GM12865 (cell line): Measurements from ENCODE around the gene TMEM235.
A peak's percentile ranks its signal among the peaks of the same experiment; 100 is the strongest.

ENCODE experiments used
- DNase-seq: peaks from one replicate; pipeline ENCODE4 v3.0.0; 2010; ENCODE audit warnings: low read depth
- H3K4me3 ChIP-seq: 2 replicates; pipeline ENCODE4 v1.5.1; 2011; ENCODE audit warnings: mild to moderate bottlenecking, low read depth, low read length, control low read depth
- CTCF ChIP-seq: IDR thresholded peaks from 2 replicates; pipeline ENCODE4 v1.5.1; 2011; ENCODE audit warnings: low read length, control low read depth, low read depth, inconsistent platforms; ENCODE audit not compliant: insufficient read depth; ENCODE audit errors: missing control alignments

TMEM235 gene

GRCh38 chr17:78247304-78247703 lies 15.9 kb downstream of the TMEM235 start:
- no peak for DNase-seq
- no peak for TF ChIP-seq CTCF
- H3K4me3 ChIP-seq: no peak overlapping the region

GRCh38 chr17:78248051-78248914 lies 16.9 kb downstream of the TMEM235 start:
- TF ChIP-seq CTCF: no peak
- H3K4me3 ChIP-seq: no peak overlapping the region
- DNase-seq: no peak

- no peak for DNase-seq
- H3K4me3 ChIP-seq: no peak overlapping the region
- TF ChIP-seq CTCF: no peak
Measured at GRCh38 chr17:78249074-78249817, 17.8 kb downstream of the TMEM235 start.

- no peak for DNase-seq
- no peak overlapping the region for H3K4me3 ChIP-seq
- TF ChIP-seq CTCF: no peak
Measured at GRCh38 chr17:78249818-78250806, 18.7 kb downstream of the TMEM235 start.

- peak; percentile 92 for DNase-seq
- no peak overlapping the region for H3K4me3 ChIP-seq
- peak; percentile 99 for TF ChIP-seq CTCF
Measured at GRCh38 chr17:78250891-78251772, 19.7 kb downstream of the TMEM235 start.

- no peak for TF ChIP-seq CTCF
- no peak for DNase-seq
- no peak overlapping the region for H3K4me3 ChIP-seq
Measured at GRCh38 chr17:78251773-78252103, 20.3 kb downstream of the TMEM235 start.
